T-helper 2 cell (primary cell): ENCODE results near the gene SQOR.
"Not testable (repeated sequence)": the region's sequence is repeated elsewhere in the genome, so short reads cannot be mapped to it uniquely, and the experiment has no call there.

Source experiments
- DNase-seq, 5 experiments: peaks; one replicate each; pipeline versions ENCODE4 v3.0.0 to v3.0.0-alpha.2; 2012 to 2022

SQOR gene

DNA sequence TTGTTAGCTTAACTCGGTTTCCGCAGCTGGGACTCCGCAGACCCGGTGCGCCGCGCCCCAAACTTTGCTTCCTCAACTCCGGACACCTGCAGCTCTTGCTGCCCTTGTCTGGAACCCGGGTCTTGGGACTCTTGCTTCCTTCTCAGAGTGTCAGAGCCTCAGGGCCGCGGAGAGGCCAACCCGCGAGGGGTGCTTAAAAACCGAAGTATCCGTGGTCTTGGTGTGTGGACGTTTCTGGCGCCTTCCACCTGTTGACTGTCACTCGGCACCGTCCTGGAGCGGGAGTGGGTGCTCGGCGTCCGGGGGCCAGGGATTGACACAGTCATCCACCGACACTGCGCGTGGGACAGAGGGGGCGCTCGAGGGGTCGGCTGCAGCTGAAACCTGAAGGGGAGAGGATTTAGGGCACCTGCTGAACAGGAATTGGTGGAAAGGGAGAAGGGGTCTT lies 386 bp downstream of the SQOR start:
- DNase-seq: peak; percentile 40 to 72 (median 54)

DNA sequence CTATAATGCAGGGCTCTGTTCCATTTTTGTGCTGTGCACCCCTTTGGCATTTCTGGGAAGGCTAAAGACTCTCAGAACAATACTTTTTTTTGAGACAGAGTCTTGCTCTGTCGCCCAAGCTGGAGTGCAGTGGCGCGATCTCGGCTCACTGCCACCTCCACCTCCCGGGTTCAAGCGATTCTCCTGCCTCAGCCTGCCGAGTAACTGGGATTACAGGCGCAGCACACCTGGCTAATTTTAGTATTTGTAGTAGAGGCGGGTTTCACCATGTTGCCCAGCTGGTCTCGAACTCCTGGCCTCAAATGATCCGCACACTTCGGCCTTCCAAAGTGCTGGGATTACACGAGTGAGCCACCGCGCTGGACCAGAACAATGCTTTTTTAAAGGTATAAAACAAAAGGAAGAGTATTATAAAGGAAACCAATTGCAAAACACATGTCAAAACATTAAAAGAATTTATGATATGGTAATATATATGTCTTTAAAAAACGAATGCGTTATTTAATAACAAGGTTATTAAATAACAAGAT lies 999 bp downstream of the SQOR start:
- DNase-seq: no peak

- no peak for DNase-seq
Observed at GRCh38 chr15:45637141-45637540, 2.3 kb downstream of the SQOR start.

DNA sequence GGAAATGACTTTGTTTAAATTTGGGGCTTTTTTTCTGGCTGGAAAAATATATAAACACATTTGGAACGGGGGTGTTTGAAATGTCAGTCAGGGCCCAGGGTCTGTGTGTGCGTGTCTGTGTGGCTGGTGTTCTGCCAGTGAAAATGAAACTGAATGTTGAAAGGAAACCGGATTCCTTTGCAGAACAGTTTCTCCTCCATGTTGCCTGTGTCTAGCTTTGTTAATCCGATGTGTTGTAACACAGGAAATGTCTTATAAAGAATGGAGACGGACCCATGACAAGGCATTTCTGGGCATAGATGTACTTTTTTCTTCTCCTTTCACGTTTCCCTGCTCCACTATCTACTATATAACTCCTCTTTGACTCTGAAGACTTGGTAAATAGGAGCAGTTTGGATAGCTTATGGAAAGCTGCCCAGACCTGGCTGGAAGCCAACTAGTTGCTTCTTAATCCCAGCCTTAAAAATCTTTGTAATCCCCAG lies 2.8 kb downstream of the SQOR start:
- DNase-seq: peak in 4 of 5 experiments; percentile 6 to 92 (median 52)

- no peak for DNase-seq
Observed at GRCh38 chr15:45640616-45641015, 5.8 kb downstream of the SQOR start.

DNA sequence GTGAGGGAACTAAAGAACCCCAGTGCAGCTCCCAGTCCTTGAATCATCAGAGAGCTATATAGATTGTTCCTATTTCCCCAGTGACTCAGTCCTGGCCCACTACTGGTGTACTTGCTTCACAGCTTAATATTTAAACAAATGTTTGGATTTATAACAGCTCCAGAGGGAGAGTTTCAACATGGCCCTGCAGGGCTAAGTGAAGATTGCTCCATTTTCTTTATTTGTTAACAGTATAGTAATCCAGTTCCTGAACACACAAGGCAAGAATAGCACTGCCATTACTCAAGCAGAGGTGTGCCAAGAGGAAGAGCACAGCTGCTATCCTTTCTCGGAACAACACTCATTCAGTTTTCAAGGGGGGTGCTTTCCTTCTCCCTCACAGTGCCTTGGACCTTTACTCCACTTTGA lies 6.5 kb downstream of the SQOR start:
- DNase-seq: no peak

DNA sequence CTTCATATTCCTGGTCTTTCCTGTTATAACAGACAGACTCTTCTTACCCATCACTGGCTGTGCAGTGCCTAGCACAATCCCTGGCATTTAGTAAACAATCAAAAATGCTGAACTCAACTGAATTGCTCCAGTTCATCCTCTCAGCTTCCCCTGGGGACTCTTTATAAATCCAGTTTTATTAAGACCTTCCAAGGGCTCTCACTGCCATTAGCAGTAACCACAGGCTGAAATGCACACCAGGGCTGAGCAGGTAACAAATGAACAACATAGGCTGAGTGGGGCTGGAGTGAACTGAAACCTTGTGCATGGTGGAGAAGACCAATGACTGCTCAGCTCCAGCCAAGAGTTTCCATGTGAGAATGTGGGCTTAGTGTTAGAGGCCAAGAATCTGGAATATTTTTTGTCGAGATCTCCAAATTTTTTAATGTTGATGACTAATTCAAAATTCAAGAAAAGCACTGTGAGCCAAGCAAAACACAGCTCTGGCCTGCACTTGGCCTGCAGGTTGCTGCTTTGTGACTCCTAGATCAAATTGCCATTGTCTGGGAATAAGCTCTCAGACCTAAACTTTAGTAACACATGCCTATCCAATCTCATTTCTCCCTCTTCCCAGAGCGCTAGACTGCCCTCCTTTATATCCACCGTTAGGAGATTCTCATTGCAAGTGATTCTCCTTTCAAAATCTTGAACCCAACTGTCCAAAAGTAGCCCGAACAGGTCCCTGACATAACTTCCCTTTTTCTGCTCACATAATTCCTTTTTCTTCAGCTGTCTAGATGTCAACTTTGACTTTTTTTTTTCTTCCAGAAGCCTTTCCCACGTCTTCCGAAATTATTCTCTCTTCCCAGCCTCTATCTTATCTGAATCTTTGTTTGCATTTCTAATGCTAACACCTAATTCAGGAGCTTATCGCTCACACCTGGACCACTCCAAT lies 7.4 kb downstream of the SQOR start:
- DNase-seq: no peak

DNA sequence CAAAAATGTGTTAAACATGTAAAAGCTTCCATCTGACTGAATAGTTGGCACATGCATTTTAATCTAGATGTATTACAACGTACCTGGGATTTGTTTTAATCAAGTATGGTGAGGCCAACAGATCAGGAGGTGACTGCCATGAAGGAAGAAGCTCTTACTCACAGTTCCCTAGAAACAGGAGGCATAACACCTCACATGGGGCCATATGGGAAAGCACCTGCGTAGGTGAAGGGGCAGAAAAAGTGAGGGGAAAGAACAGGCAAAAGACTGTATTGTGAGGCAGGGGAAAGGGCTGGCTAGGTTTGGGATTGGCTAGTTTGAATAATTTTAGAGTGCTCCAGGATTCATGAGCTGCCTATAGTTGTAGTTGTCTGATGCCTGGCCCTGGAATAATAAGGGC lies 9.6 kb downstream of the SQOR start:
- DNase-seq: no peak

- peak in 1 of 5 experiments; percentile 51 for DNase-seq
Observed at GRCh38 chr15:45645026-45645980, 10.5 kb downstream of the SQOR start.

DNA sequence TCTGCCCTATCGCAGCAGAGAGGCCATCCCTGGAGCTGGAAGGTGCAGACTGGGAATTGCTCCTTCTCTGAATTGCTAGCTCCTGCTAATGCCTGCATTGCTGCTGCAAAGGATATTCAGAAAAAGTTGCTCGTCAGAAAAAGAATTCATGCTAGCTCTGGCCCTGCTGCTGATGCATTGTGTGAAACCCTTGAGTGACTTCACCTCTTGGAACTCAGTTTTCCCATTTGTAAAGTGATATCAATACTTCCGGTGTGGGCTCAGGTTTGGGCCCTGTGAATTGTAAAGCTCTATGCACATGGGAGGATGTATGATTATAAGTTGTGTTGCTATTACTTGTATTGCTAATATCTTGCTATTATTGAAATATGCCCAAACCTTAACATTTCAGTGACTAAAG lies 11.4 kb downstream of the SQOR start:
- DNase-seq: no peak

DNA sequence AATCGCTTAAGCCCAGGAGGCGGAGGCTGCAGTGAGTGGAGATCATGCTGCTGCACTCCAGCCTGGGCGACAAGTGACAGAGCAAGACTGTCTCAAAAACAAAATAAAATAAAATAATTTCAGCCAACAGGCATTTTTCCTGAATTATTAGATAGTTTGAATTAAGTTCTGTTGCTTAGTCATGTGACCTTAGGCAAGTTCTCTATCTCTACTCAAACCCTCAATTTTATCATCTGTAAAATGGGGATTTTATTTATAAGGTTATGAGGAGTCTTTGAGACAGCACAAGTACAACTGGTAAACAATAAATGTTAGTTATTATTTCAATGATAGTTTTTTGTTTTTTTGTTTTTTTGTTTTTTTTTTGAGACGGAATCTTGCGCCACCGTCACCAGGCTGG lies 13.0 kb downstream of the SQOR start:
- no peak for DNase-seq

GRCh38 chr15:45648521-45649200 lies 13.8 kb downstream of the SQOR start:
- peak in 1 of 5 experiments; percentile 13 for DNase-seq

DNA sequence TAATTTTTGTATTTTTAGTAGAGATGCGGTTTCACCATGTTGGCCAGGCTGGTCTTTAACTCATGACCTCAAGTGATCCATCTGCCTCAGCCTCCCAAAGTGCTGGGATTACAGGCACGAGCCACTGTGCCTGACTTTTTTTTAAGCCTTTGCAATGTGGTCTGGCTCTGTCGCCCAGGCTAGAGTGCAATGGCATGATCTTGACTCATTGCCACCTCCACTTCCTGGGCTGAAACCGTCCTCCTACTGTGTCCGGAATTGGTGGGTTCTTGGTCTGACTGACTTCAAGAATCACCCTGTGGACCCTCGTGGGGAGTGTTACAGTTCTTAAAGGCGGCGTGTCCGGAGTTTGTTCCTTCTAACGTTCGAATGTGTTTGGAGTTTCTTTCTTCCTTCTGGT lies 15.2 kb downstream of the SQOR start:
- DNase-seq: not testable (repeated sequence)

DNA sequence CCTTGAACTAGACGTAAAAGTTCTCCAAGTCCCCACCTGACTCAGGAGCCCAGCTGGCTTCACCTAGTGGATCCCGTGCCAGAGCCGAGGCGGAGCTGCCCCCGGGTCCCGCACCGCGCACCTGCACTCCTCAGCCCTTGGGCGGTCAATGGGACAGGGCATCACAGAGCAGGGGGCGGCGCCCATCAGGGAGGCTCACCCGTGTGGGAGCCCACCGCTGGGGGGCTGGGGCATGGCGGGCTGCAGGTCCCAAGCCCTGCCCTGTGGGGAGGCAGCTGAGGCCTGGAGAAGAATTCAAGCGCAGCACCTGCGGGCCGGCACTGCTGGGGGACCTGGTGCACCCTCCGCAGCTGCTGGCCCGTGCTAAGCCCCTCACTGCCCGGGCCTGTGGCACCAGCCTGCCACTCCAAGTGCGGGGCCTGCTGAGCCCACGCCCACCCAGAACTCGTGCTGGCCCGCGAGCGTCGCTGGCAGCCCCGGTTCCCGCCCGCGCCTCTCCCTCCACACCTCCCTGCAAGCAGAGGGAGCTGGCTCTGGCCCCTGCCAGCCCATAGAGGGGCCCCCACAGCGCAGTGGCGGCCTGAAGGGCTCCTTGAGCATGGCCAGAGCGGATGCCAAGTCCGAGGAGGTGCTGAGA lies 16.2 kb downstream of the SQOR start:
- no peak for DNase-seq

DNA sequence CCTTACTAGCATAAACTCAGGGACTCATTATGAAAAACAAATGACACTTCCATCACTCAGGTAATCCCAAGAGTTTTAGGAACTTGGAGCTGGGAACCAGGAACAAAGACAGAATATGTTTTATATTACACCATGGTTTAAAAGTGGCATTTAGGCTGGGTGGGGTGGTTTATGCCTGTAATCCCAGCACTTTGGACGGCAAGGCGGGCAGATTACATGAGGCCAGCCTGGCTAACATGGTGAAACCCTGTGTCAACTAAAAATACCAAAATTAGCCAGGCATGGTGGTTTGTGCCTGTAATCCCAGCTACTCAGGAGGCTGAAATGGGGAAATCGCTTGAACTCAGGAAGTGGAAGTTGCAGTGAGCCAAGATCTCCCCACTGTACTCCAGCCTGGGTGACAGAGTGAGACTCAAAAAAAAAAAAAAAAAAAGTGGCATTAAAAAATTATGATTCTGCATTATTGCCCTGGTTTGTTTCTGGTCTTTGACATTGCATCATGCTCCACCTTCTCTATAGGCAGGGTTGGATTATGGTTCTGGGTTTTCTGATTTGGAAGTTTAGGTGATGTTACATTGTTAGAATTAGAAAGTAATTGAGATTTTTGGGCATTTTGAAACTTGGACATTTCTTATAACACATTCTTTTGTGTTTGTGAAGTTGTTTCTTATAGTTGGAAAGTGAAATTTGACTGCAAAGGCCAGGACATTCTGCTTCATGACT lies 19.0 kb downstream of the SQOR start:
- no peak for DNase-seq

DNA sequence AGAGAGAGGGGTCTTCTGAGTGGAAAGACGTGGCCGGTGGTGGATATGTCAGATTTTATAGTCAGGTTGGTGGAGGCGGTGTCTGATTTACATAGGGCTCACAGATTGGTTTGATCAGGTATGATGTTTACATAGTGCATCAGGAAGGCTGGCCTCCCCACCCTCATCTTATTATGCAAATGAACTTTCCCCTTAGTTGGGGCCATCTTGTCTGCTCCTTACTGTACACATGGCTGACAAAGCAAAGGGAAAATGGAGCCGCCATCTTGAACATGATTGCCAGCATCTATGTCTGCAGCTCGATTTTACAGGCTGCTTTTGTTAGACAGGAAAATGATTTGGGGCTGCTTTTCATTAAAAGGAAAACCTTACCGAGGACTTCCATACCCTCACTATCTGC lies 19.9 kb downstream of the SQOR start:
- DNase-seq: no peak

DNA sequence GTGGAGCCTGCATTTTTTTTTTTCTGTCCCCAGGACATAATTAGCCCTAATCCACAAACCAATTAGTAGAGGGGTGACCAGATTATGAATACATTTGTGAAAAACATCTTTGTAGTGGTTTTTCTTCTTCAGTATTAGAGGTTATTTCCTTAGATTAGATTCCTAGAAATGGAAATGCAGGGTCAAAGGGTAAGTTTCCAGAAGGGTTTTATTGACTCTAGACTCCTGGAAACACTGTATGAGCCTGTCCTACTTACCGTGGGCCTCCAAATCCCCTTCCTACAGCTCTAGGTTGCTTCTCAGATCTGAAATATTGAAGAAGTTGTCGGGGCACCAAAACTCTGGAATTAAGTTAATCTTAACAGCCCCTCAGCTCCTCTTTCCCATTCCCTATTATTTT lies 22.4 kb downstream of the SQOR start:
- DNase-seq: no peak

DNA sequence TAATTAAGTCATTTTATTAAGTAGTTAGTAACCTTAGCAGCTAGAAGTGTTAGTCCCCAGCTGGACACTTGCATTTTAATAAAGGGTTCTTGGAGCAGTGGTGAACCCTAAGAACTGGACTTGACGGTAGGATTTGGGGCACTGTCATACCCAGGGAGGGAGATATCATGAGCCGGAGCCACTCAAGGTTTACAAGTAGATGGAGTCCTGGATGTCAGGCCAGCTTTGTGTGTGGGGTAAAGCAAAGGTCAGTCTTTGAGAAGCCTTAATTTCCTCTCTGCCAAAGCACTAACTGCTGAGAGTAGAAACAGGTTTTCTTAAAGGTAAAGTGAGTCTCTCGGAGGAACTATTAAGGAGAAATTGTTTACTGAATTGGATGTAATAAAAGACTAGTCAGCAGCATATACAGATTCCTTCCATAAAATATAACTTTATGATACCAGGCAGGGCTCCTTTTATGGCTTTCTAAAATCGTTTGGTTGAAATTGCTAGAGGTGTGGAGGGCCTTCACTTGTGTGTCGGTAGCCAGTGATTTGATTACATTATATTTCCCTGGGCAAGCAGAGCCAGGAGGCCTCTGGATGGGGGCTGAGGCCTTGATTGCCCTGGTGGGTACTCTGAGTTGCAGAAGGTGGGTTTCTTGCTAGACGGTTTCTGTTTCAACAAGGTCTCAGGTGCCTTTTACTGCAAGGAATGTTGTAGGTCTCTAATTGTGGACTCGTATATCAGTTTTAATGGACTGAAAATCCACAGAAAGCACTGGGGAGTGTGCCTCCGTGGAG lies 23.1 kb downstream of the SQOR start:
- DNase-seq: no peak

- no peak for DNase-seq
Observed at GRCh38 chr15:45660231-45660979, 25.6 kb downstream of the SQOR start.

DNA sequence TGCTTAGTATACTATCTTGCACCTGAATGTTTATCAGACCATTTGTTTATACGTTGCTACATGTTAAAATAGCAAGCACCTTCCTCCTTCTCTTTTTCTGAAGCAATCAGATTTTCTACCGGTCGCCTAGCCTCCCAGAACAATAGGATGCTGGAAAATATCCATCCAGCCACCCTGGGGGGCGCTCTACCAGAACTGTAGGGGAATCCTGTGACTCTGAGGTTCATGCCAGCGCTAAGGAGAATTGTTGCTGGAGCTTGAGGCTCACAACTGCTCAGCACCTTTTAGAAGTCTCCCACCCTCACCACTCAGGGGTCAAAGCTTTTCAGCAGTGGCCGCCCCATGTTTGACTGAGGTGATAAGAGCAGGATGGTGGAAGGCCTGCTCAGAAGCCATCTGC lies 27.5 kb downstream of the SQOR start:
- no peak for DNase-seq
